ENCODE data around the gene WNT3A.
A peak's percentile ranks its signal among the peaks of the same experiment; 100 is the strongest.

WNT3A gene

GRCh38 chr1:227999056-227999930, 7.5 kb upstream of the WNT3A start:
- peak; percentile 72 for DNase-seq (ENCODE audit: low spot score)
- FAIRE-seq = no peak

DNA sequence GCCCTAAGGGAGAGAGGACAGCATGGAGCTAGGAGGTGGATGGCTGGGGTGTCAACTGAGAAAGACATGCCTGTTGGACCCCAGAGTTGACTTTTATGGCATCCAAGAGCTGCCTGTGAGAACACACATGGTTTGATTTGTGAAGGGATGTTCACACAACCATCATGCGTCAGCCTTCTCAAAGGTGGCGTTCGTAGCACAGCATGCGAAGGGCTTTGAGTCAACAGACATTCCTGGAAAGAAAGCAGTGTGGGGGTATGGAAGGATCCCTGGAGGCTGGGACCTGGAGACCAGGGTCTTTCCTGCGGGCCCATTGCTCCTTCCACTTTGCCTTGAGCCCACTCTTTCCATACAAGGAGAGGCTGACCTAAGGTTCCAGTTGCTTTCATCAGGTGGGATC, 6.4 kb upstream of the WNT3A start:
- FAIRE-seq = no peak
- DNase-seq (ENCODE audit: low spot score) = no peak

- DNase-seq (ENCODE audit: low spot score) = no peak
- no peak for FAIRE-seq
These were observed 5.8 kb upstream of the WNT3A start for GRCh38 chr1:228000836-228001563.

DNA sequence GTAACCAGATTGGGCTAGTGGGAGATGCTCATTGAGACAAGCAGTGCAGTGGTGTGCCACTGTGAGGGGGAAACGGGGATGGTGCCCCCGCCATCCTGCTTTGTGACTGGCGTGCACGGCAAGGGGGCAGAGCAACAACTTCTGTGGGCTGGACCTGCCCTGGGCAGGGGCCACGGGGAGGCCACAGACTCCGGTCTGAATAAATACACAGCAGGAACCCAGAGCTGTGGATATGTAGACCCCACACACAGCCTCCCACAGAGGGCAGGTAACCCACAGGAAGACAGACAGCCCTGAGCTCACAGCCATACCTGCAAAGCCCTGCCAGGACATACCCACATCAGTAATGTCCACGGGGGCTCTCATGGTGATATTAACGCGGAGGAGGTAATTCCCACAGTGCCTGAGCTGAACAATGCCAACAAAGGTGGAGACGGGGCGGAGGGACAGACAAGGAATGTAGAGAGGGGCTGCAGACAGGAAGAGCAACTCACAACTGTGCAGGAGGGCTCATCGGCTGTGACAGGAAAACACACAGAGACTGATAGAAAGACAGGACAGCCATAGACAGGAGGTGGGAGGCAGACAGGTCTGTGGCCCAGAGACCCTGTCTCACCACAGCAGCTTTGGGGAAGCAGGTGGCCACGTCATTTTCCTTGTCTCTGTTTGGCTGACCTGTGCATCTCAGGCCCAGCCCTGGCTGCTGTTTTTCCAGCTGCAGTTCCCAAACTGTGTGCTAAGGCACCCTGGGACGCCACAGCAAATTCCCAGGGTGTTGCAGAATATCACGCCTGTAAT, 4.9 kb upstream of the WNT3A start:
- peak; percentile 1 for DNase-seq (ENCODE audit: low spot score)
- no peak for FAIRE-seq

DNA sequence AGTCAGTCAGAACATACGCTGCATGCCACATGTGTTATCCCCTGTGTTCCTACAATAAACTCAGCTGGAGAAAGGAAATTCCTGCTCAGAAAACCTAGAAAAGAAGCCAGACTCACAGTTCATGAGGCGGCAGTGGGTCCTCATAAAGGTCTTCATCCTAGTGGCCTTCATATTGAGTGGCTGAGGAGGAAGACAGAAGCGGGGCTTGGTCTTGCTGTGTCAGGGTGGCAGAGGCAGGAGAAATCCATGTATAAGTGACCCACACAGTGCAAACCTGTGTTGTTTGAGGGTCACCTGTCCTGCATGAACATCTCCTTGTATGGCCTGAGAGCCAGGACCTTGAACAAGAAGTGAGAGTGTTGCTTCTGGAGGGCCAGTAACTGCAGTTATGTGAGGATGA, 4.0 kb upstream of the WNT3A start:
- no peak for FAIRE-seq
- DNase-seq (ENCODE audit: low spot score) = peak; percentile 1

- DNase-seq (ENCODE audit: low spot score) (peak; percentile 2), FAIRE-seq (no peak)
These were observed 3.1 kb upstream of the WNT3A start for GRCh38 chr1:228003461-228004330.

DNA sequence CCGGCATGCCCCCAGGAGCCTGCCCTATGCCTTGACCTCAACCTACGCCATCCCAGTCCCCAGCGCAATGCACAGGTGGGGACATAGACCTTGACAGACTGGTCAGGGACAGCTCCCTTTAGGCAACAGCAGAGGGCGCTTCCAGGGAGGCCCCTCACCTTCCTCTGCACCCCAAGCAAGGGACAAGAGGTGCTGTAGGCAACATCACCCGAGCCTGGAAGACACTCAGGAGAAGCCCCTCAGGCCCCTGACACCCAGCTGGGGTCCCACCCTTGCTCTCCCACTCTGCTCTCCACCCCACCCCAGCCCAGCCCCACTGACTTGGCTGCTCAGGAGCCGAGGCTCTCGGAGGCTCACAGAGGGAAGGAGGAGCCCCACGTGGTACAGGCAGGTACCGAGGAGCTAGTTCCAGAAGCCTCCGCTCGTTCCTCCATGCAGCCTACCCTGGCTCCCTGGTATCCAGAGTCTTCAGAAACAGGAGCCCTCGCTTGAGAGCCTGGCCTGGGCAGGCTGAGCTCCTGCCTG, 2.4 kb upstream of the WNT3A start:
- no peak for FAIRE-seq
- DNase-seq (ENCODE audit: low spot score) = peak; percentile 16

GRCh38 chr1:228004856-228005462, 1.8 kb upstream of the WNT3A start:
- DNase-seq (ENCODE audit: low spot score) (peak; percentile 7), FAIRE-seq (no peak)

GRCh38 chr1:228005511-228006033, 1.2 kb upstream of the WNT3A start:
- FAIRE-seq (no peak), DNase-seq (ENCODE audit: low spot score) (peak; percentile 13)

DNA sequence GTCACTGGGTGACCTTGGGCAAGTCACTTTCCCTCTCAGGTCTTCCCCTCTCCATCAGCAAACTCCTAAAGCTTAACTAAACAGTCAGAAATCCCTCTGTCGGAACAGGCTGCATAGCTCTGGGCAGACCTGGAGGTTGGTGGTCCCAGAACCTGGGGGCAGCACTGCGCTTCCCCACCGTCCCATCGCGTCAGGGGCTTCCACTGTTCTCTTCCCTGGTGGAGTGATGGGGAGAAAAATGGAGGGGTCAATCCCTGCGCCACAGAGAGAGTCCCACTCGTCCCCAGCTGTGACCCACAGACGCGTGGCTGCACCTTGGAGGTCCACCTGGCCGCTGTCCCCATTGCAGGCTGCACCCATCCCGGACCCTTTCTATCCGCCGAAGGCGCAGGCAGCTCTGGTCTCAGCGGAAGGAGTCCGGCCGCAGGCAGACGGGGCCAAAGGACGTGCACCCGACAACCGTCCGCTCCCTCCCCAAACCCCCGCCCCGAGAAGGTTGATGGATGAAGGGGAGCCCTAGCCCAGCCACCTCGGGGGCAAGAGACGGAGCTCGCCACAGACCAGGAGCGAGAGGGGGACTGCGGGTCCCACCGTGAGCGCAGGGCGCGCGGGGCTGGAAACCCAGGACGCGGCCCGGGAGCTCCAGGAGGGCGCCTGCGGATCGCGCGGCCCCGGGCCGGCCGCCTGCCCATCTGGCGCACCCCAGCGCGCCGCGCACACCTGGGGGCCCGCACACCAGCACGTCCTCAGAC, 588 bp upstream of the WNT3A start:
- no peak for FAIRE-seq
- DNase-seq (ENCODE audit: low spot score) = peak; percentile 3

- FAIRE-seq = no peak
These were observed 427 bp downstream of the WNT3A start for GRCh38 chr1:228007049-228007800.

DNA sequence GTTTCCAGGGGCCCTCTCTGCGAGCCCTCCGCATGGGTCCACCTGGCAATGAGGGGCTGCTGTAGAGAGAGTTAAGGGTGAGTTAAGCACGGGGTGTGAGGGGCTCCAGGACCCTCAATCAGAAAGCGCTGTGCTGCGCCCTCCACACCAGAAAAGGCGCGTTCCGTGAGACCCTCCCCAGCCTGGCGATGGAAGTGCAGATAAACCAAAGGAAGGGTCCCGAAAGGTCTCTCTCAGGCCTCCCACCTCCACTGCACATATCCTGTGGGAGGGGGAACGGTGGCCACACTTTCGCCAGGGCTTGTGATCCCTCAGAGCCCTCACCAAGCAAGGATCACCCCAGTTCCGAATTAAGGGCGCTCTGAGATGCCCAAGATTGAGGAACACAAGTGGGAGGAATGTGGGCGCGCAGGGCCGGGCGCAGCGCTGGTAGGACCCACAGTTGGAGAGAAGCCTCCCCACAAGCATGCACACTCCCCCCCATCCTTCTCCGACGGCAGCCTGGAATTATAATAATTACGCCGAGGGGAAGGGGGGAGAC, 1.1 kb downstream of the WNT3A start:
- DNase-seq (ENCODE audit: low spot score) (peak; percentile 3), FAIRE-seq (no peak)

More at GRCh38 chr1:228007049-228007800, 427 bp downstream of the WNT3A start:
- peak; percentile 72 for DNase-seq (ENCODE audit: low spot score)

DNA sequence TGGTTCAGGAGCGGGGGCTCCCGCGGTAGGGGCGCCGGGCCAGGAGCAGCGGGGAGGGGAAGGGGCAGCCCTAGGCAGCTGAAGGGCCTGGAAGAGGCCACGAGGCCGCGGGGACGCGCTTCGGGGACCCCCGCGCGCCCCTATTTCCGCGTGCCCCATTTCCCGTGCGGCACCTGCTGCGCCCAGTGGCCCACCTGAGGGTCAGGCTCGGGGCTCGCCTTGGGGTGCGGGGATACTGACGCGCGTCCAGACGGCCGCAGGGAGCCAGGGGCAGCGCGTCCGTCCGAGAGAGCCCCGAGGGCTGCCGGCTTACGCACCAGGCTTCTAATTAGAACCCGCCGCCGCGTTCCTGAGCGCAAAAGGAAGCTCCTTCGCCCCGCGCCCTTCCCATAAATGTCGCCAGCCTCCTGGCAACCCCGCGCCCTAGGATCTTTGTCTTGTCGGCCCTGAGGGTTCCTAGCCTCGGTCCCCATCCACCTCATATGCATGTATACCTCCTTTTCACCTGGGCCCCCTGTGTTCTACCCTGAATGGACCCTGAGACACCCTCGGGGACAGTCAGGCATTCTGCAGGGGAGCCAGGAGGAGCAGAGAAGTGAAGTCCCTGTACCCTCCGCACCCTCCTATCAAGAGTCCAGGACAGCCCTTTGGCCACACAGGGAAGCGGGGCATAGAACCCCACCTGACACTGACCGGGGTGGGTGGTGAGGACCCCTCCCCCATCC, 1.8 kb downstream of the WNT3A start:
- FAIRE-seq (no peak), DNase-seq (ENCODE audit: low spot score) (peak; percentile 2)

- no peak for FAIRE-seq
- peak; percentile 1 for DNase-seq (ENCODE audit: low spot score)
These were observed 2.5 kb downstream of the WNT3A start for GRCh38 chr1:228009116-228009827.

- peak; percentile 7 for DNase-seq (ENCODE audit: low spot score)
- no peak for FAIRE-seq
These were observed 3.3 kb downstream of the WNT3A start for GRCh38 chr1:228009828-228010775.

DNA sequence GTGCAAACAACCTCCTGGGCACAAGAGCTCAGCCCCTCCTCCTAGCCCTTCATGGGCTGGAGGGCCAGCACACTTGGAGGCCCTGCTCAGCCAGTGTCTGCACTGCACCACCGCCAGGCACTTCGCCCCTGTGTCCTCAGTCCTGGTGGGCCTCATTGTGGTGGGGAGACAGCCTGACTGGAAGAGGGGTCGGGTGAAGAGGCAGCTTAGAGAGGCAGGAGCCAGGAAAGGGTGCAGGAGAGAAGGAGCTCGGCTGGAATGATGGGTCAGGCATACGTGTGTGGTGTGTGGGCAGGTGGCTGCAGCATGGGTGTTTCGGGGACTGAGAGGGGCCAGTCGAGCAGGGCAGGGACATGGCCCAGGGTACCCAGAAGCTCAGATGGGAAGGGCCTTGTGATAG, 4.1 kb downstream of the WNT3A start:
- FAIRE-seq = no peak
- DNase-seq (ENCODE audit: low spot score) = peak; percentile 1
